Neural progenitor cell (in vitro differentiated cells): ENCODE data around the gene EHD4. TPM values are rescaled to one million over a fixed set of nuclear protein-coding genes. Genes with fewer than 3 reads are reported as not detected.

Source experiments
- DNase-seq: peaks from one replicate; pipeline ENCODE4 v3.0.0-alpha.2; 2016; ENCODE audit warnings: low spot score
- H2AFZ ChIP-seq: fragments of 200-600 bp; sonication (generic); replicated peaks from 2 replicates; pipeline ENCODE4 v1.6.1; 2016; ENCODE audit warnings: antibody characterized with exemption
- H3F3A ChIP-seq: fragments of 200-600 bp; sonication (generic); 2 replicates; pipeline ENCODE4 v1.6.1; 2016; ENCODE audit warnings: antibody characterized with exemption, low read depth
- H3K27ac ChIP-seq: fragments of 200-600 bp; sonication (generic); 2 replicates; pipeline ENCODE4 v1.5.1; 2016; ENCODE audit warnings: mild to moderate bottlenecking
- H3K27me3 ChIP-seq: fragments of 200-600 bp; sonication (generic); 2 replicates; pipeline ENCODE4 v1.6.1; 2016; ENCODE audit warnings: mild to moderate bottlenecking, moderate library complexity
- H3K36me3 ChIP-seq: fragments of 200-600 bp; sonication (generic); 2 replicates; pipeline ENCODE4 v1.5.1; 2016
- H3K4me1 ChIP-seq: fragments of 200-600 bp; sonication (generic); 2 replicates; pipeline ENCODE4 v1.6.1; 2016; ENCODE audit warnings: mixed run types
- H3K4me2 ChIP-seq: fragments of 200-600 bp; sonication (generic); 2 replicates; pipeline ENCODE4 v1.6.1; 2016
- H3K4me3 ChIP-seq: fragments of 200-600 bp; sonication (generic); 2 replicates; pipeline ENCODE4 v1.5.1; 2016
- H3K79me2 ChIP-seq: fragments of 200-600 bp; sonication (generic); 2 replicates; pipeline ENCODE4 v1.6.1; 2016; ENCODE audit warnings: low read depth
- H3K9ac ChIP-seq: fragments of 200-600 bp; sonication (generic); 2 replicates; pipeline ENCODE4 v1.6.1; 2016
- H3K9me3 ChIP-seq: fragments of 200-600 bp; sonication (generic); 2 replicates; pipeline ENCODE4 v1.5.1; 2016; ENCODE audit warnings: low read depth
- H4K20me1 ChIP-seq: fragments of 200-600 bp; sonication (generic); 2 replicates; pipeline ENCODE4 v1.6.1; 2016; ENCODE audit warnings: low read depth
- H3K27ac Mint-ChIP-seq: 3 replicates; pipeline ENCODE4 v1.8.0; 2021; ENCODE audit warnings: mixed read lengths
- H3K27me3 Mint-ChIP-seq: 2 replicates; pipeline ENCODE4 v1.8.0; 2022; ENCODE audit warnings: low read depth, mild to moderate bottlenecking, inconsistent platforms, moderate library complexity, mixed read lengths; ENCODE audit not compliant: insufficient read depth
- H3K36me3 Mint-ChIP-seq: 3 replicates; pipeline ENCODE4 v1.8.0; 2021; ENCODE audit warnings: mixed read lengths
- H3K4me1 Mint-ChIP-seq: 3 replicates; pipeline ENCODE4 v1.8.0; 2021; ENCODE audit warnings: mixed read lengths
- H3K4me3 Mint-ChIP-seq: 3 replicates; pipeline ENCODE4 v1.8.0; 2021; ENCODE audit warnings: mild to moderate bottlenecking, moderate library complexity, mixed read lengths
- H3K9me3 Mint-ChIP-seq: 3 replicates; pipeline ENCODE4 v1.8.0; 2020; ENCODE audit warnings: mixed read lengths
- CTCF ChIP-seq: fragments of 200-600 bp; sonication (generic); IDR thresholded peaks from 2 replicates; pipeline ENCODE4 v1.5.1; 2017; ENCODE audit warnings: antibody characterized with exemption, mild to moderate bottlenecking
- EZH2 ChIP-seq: fragments of 200-600 bp; sonication (generic); IDR thresholded peaks from 2 replicates; pipeline ENCODE4 v1.6.1; 2017; ENCODE audit warnings: antibody characterized with exemption, mild to moderate bottlenecking, moderate library complexity
- EZH2phosphoT487 ChIP-seq: fragments of 200-600 bp; sonication (generic); IDR thresholded peaks from 2 replicates; pipeline ENCODE4 v1.6.1; 2017; ENCODE audit warnings: antibody characterized with exemption
- total RNA-seq: library from RNA; depleted of rRNA; stranded (reverse); fragments of >200 nt; gene quantifications from 2 replicates; pipeline ENCODE4 v1.2.3, GENCODE V29; 2015; ENCODE audit warnings: low replicate concordance

Gene EHD4
- total RNA-seq, 1 donor from 2014 or later: 6.9 TPM

DNA sequence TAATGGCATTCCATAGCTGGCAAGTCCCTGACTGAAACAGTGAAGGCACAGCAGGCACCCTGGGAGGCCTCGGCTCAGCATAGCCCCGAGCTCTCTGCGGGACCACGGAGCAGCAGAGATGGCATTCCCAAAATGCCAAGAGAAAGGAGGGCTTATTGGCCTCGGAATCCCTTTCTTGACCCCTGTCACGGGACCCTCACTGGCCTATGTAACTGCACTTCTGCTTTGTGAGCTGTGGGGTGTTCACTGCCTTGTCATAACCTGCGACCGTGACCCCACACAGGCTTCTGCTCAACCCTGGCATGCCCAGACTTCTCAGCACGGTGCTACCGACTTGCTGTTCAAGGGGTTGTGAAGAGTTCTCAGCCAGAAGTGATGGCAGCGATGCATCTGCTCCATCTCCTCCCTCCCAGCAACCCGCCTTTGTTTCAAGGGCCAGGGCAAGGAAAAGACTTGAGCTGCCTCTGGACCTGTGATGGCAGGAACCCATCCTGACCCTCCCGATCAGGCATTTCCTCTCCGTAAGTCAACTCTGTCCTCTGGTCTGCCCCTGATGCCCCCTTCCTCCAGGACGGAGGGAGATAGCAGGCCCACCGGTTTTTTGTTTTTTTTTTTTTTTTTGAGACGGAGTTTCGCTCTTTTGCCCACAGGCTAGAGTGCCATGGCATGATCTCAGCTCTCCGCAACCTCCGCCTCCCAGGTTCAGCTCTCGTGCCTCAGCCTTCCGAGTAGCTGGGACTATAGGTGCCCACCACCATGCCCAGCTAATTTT, 30.5 kb downstream of the EHD4 start:
- Histone ChIP-seq H3K27me3 (no peaks in the 10 kb centered on the region), H2AFZ (no peak overlapping the region), H3K27ac (peak overlapping the region; percentile 71), H3K9ac (no peak overlapping the region), H3K36me3 (no peaks in the 10 kb centered on the region), H4K20me1 (no peaks in the 10 kb centered on the region), H3K79me2 (no peaks in the 10 kb centered on the region), H3K4me1 (peaks cover 39% of the 10 kb centered on the region), H3F3A (peaks cover 16% of the 10 kb centered on the region), H3K4me3 (no peak overlapping the region), H3K9me3 (no peaks in the 10 kb centered on the region), H3K4me2 (peak overlapping the region; percentile 53)
- Mint-ChIP-seq H3K36me3 (no peaks in the 10 kb centered on the region), H3K9me3 (no peaks in the 10 kb centered on the region), H3K27me3 (no peaks in the 10 kb centered on the region), H3K4me1 (peaks cover 57% of the 10 kb centered on the region), H3K4me3 (no peak overlapping the region), H3K27ac (no peak overlapping the region)
- peak; percentile 78 for DNase-seq
- no peak for TF ChIP-seq CTCF
- TF ChIP-seq EZH2: no peak
- TF ChIP-seq EZH2phosphoT487: no peak

GRCh38 chr15:41940441-41940857, 31.9 kb downstream of the EHD4 start:
- Mint-ChIP-seq H3K27me3 (no peaks in the 10 kb centered on the region), H3K4me3 (no peak overlapping the region), H3K27ac (no peak overlapping the region), H3K4me1 (peaks cover 46% of the 10 kb centered on the region), H3K36me3 (peaks cover 2% of the 10 kb centered on the region), H3K9me3 (no peaks in the 10 kb centered on the region)
- no peak for DNase-seq
- Histone ChIP-seq H2AFZ (no peak overlapping the region), H3K27ac (no peak overlapping the region), H3K9ac (no peak overlapping the region), H3F3A (peaks cover 16% of the 10 kb centered on the region), H3K4me1 (peaks cover 39% of the 10 kb centered on the region), H3K27me3 (no peaks in the 10 kb centered on the region), H4K20me1 (no peaks in the 10 kb centered on the region), H3K4me3 (no peak overlapping the region), H3K79me2 (no peaks in the 10 kb centered on the region), H3K4me2 (no peak overlapping the region), H3K36me3 (no peaks in the 10 kb centered on the region), H3K9me3 (no peaks in the 10 kb centered on the region)
- no peak for TF ChIP-seq EZH2phosphoT487

DNA sequence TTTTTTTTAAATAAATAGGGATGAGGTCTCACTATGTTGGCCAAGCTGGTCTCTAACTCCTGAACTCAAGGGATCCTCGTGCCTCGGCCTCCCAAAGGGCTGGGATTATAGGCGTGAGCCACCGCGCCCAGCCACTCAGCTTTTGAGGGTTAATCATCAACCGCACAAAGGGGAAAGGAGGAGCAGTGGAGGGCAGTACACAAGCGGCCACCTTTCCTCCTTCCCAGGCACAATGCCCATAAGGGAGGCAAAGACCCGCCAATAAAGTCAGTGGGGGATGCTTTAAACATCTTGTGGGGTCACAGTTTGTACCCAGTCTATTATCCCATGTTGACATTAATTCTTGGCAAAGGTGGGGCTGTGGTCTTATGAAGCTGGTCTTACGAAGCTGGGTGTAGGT, 32.4 kb downstream of the EHD4 start:
- no peaks in the 10 kb centered on the region for H3K9me3 ChIP-seq
- no peak overlapping the region for H3K27ac ChIP-seq
- no peak for TF ChIP-seq EZH2
- no peak for TF ChIP-seq EZH2phosphoT487
- TF ChIP-seq CTCF: no peak
- no peak overlapping the region for H2AFZ ChIP-seq
- no peak overlapping the region for H3K4me3 ChIP-seq
- H3K36me3 ChIP-seq: no peaks in the 10 kb centered on the region
- Mint-ChIP-seq H3K27ac (no peak overlapping the region), H3K36me3 (peaks cover 2% of the 10 kb centered on the region), H3K4me3 (no peak overlapping the region), H3K9me3 (no peaks in the 10 kb centered on the region), H3K27me3 (peaks cover under 1% of the 10 kb centered on the region), H3K4me1 (peaks cover 44% of the 10 kb centered on the region)
- DNase-seq: no peak
- H3K79me2 ChIP-seq: no peaks in the 10 kb centered on the region
- H3K4me1 ChIP-seq: peaks cover 40% of the 10 kb centered on the region
- H3K4me2 ChIP-seq: no peak overlapping the region
- H3F3A ChIP-seq: peaks cover 16% of the 10 kb centered on the region
- H4K20me1 ChIP-seq: no peaks in the 10 kb centered on the region
- no peaks in the 10 kb centered on the region for H3K27me3 ChIP-seq
- H3K9ac ChIP-seq: no peak overlapping the region

DNA sequence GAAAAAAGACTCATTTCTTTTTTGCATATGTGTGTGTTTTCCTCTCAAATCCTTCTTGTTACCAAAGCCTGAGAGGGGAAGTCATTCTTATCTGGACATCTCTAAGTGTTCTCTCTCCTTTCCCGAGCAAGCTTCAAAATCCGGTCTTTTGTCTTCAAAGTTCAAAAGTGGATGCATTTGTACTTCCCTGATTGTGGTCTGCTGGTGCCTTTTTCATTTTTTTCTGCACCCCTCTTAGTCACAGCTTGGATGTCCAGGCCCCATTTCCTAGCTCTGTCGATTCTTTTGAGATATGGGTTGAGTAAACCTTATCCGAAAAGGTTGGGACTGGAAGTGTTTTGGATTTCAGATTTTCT, 34.8 kb downstream of the EHD4 start:
- Mint-ChIP-seq H3K4me1 (peaks cover 32% of the 10 kb centered on the region), H3K4me3 (no peak overlapping the region), H3K27ac (no peak overlapping the region), H3K36me3 (peaks cover 2% of the 10 kb centered on the region), H3K9me3 (no peaks in the 10 kb centered on the region), H3K27me3 (peaks cover 2% of the 10 kb centered on the region)
- H3K27ac ChIP-seq: no peak overlapping the region
- H4K20me1 ChIP-seq: no peaks in the 10 kb centered on the region
- peaks cover 16% of the 10 kb centered on the region for H3F3A ChIP-seq
- peak overlapping the region; percentile 37 for H3K4me2 ChIP-seq
- H3K9me3 ChIP-seq: no peaks in the 10 kb centered on the region
- no peak overlapping the region for H3K4me3 ChIP-seq
- H3K79me2 ChIP-seq: no peaks in the 10 kb centered on the region
- no peak for DNase-seq
- H2AFZ ChIP-seq: no peak overlapping the region
- peaks cover 52% of the 10 kb centered on the region for H3K4me1 ChIP-seq
- TF ChIP-seq CTCF (no peak), EZH2phosphoT487 (no peak), EZH2 (no peak)
- no peaks in the 10 kb centered on the region for H3K27me3 ChIP-seq
- H3K9ac ChIP-seq: no peak overlapping the region
- no peaks in the 10 kb centered on the region for H3K36me3 ChIP-seq
